GM18526 (cell line): ENCODE results near the gene RNF145.

Experiments
- POLR2A ChIP-seq: IDR thresholded peaks from 3 replicates; pipeline ENCODE4 v1.6.1; 2011; ENCODE audit not compliant: insufficient read length; ENCODE audit errors: extremely low read depth

The RNF145 gene

GRCh38 chr5:159183247-159183646 lies 26.1 kb downstream of the RNF145 start:
- TF ChIP-seq POLR2A, result no peak

DNA sequence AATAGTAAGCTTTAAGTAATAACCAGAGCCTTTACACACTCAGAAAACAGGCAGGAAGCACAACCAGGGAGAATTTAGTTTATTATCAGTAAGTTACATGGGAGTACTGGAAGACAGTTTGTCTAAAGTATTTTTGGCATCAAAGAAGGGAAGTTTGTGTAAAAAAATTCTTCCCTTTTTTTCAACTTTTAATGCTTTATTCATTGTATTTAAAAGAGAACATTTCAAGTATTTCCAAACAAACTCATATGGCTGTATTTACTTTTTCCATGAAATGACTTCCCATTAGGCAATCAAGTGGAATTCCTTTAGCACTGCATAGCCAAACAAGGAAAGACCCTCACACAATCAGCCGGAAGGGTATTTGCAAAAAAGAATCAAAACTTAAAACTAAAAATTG lies 26.7 kb downstream of the RNF145 start:
- TF ChIP-seq POLR2A, result no peak

GRCh38 chr5:159181651-159182050 lies 27.7 kb downstream of the RNF145 start:
- no peak for TF ChIP-seq POLR2A

DNA sequence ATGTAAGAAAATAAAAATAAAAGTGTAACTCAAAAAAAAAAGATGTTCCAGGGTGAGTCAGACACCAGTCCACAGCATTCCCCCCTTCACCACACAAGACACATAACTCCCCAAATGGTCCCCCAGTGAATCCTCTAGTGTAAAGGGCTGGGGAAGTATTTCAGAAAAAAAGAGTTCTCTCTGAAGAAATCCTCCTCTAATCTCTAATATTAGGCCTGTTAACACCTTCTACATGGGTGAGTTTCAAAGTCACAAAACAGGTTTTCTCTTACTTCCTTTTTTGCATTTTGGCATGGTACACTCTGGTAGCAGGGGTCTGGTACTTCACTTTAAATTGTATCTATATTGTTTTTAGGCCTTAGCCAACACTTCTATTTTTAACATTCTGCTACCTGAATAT lies 28.2 kb downstream of the RNF145 start:
- TF ChIP-seq POLR2A, result no peak

DNA sequence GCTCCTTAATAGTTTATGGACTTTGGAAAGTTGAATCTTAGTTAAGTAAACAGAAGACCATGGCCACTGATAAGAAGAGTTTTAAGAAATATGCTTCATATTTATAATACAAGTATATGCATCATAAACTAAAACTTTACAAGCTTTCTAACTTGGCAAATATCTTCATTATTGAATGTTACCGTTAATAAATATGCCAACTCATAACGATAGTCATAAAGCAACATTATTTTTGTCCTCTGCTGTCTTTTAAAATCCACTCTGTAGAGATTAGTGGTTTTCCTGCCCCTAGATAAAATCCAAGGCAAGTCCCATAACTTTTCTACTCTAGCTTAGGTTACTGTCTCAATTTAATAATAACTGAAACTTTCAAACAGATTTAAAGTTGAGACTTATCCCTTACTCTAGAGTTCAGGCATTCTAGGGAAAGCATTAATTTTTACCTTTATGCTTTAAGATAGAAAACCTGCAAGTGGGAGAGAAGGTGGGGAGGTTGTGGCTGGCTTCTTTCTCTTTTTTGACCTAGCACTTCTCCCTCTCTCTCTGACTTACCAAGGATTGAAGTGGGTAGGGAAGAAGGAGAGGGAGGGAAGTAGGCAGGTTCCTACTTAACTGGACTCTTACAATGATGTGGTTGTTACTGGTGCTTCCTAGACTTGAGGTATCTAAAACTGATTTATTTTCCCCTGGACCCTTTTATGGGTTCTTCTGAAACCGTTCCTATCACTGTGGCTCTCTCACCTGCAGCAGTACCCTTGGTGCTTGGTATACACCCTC lies 29.6 kb downstream of the RNF145 start:
- no peak for TF ChIP-seq POLR2A

- TF ChIP-seq POLR2A, result no peak
These were observed 30.4 kb downstream of the RNF145 start for GRCh38 chr5:159178978-159179377.

DNA sequence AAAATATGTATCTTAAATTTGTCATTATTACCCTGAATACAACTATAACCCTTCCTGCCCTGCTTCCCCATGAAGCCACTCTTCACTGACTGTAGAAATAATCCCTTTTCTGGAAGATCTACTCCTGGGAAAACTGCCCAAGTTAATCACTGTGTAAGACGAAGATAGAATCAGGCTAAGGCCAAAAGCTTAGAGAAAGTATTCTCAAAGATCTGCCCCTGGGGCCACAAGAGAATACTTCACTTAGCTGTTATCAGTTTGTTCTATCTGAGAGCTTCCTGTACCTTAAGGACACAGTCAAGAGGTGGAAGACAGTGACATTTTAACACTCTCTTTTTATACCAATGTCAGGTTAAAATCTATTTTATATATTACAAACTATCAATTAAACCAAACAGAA lies 33.8 kb downstream of the RNF145 start:
- no peak for TF ChIP-seq POLR2A

DNA sequence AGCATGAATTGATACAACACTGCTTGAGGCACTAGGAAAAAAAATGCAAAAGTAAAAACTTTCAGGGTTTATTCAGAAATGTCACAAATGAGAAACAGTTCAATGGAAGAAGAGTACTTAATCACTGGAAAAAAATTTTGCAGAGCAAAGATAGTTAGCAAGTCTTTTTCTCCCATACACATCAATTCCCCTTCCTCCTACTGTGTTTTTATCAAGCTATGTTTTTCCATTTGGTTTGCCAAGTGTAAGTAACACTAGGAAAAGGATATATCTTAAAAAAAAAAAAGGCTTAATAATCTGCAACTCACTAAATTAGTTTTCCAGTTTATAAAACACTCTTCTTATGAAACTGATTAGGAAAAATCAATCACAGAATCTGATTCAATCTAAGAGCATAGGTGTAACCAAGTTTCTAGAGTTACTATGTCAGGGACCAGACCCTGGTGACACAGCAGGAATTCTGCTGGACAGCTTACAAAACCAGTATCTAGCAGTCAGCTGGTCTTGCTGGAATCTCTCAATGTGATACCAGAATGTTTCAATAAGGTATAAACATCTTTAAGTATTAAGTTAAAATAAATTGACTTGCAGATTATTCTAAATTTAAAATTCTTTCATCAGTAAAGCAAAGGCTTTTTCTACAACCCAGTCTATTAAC lies 34.7 kb downstream of the RNF145 start:
- TF ChIP-seq POLR2A, result no peak

DNA sequence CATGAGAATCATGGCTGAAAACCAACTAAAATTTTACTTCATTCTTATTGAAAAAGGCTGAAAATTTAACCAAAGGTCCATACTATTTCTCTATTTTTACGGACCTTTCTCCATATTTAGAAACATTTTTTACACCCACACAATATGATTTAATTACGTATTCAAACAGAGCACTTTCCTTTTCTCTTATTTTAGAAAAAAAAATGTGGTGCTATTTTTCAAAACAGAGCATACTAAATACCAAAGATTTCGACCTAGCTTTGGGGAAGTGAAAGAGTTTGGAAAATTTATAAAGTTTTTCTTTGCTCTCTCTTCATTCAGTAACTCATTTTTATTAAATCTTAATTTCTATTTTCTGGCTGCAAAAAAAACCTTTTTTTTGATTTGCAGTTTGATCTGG lies 38.1 kb downstream of the RNF145 start:
- no peak for TF ChIP-seq POLR2A

GRCh38 chr5:159170021-159170420 lies 39.3 kb downstream of the RNF145 start:
- TF ChIP-seq POLR2A, result no peak

GRCh38 chr5:159166416-159166815 lies 42.9 kb downstream of the RNF145 start:
- TF ChIP-seq POLR2A, result no peak

DNA sequence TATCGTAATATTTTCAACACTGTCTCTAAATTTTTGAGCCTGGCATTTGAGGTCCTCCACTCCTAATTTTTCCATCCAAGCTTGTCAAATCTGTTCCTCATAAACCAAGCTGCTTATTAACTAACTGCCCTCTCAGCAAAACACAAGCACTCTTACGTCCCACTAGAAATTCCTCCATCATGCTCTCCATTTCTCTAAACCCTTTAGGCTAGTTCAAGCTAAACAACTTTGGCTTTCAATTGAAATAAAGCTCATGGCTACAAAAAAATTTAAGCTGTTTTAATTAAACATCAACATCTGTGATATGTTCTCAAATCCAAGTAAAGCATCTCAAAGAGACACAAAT lies 45.7 kb downstream of the RNF145 start:
- TF ChIP-seq POLR2A, result no peak

DNA sequence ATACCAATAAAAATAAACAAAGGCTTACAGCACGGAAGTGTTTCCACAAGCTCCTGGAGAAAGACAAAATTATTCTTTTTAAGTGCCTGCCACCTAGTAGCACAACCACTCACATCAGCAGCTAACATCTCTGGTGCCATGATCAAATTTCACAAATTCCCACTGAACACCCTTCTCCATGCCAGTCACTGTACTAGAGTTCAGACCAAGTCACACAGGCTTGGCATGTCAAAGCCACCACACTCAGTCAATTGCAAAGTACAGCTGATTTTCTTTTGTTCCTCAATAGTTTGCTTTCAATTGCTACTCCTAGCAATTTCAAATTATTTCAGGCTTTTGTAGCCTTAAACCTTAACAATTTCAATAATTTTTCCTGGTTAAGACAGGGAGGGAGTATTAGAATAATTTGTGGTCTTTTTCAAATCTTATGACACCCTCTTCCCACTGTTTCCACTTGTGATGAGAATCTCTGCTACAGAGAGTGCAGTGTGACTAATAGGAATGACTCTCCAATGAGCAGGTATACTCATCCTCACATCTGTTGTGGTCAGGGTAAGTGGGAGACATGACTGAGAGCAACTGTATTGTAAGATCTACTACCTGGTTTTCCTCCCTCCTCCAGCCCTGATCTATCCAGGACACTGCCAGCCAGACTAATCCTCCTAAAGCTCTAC lies 46.2 kb downstream of the RNF145 start:
- TF ChIP-seq POLR2A, result no peak

- no peak for TF ChIP-seq POLR2A
These were observed 47.8 kb downstream of the RNF145 start for GRCh38 chr5:159161361-159162214.

- no peak for TF ChIP-seq POLR2A
These were observed 51.8 kb downstream of the RNF145 start for GRCh38 chr5:159157552-159157951.
